IMR-90 (cell line): ENCODE results near the gene PTPN11. TPM values are rescaled to one million over a fixed set of nuclear protein-coding genes. Genes with fewer than 3 reads are reported as not detected.

Experiments used
- ATAC-seq: fragments of 200-7000 bp; cut with Tn5 transposase; 2 replicates; pipeline ENCODE4 v1.9.1; 2020; ENCODE audit warnings: low read depth, mild to moderate bottlenecking, moderate library complexity
- BruUV-seq: library from RNA; stranded (reverse); fragments of 400-500 nt; replicated peaks from 2 replicates; lab custom pipeline; 2021; lab: Mats Ljungman, UMichigan
- CTCF ChIA-PET: fragments of 300-600 bp; formaldehyde crosslinking; extraction: SDS; loops from one replicate; lab custom pipeline; 2021; ENCODE audit warnings: antibody characterized with exemption; lab: Yijun Ruan, JAX
- POLR2A ChIA-PET: fragments of 300-600 bp; sonication (Branson Sonifier 250); formaldehyde crosslinking; loops from one replicate; lab custom pipeline; 2022; ENCODE audit warnings: antibody characterized with exemption; ENCODE audit not compliant: unreplicated experiment; lab: Charles Lee
- DNase-seq: peaks from one replicate; pipeline ENCODE4 v3.0.0; 2013
- H2AFZ ChIP-seq: replicated peaks from 2 replicates; pipeline ENCODE3; 2013; ENCODE audit warnings: low read length, mild to moderate bottlenecking; ENCODE audit not compliant: poor library complexity
- H2AK5ac ChIP-seq: 2 replicates; pipeline ENCODE4 v1.6.1; 2013; ENCODE audit warnings: low read depth, low read length, inconsistent platforms
- H2AK9ac ChIP-seq: replicated peaks from 2 replicates; pipeline ENCODE3; 2013; ENCODE audit warnings: mild to moderate bottlenecking, low read depth, low read length, moderate library complexity; ENCODE audit not compliant: poor library complexity
- H2BK120ac ChIP-seq: 2 replicates; pipeline ENCODE4 v1.6.1; 2013; ENCODE audit warnings: low read depth, low read length, inconsistent platforms
- H2BK15ac ChIP-seq: 3 replicates; pipeline ENCODE4 v1.6.1; 2013; ENCODE audit warnings: low read depth, low read length, inconsistent platforms
- H2BK20ac ChIP-seq: 2 replicates; pipeline ENCODE4 v1.6.1; 2013; ENCODE audit warnings: low read depth, mild to moderate bottlenecking, inconsistent platforms, low read length, moderate library complexity
- H2BK5ac ChIP-seq: 2 replicates; pipeline ENCODE4 v1.6.1; 2013; ENCODE audit warnings: mild to moderate bottlenecking, low read depth, low read length, inconsistent platforms; ENCODE audit not compliant: poor library complexity, severe bottlenecking
- H3K14ac ChIP-seq: replicated peaks from 2 replicates; pipeline ENCODE4 v1.6.1; 2013; ENCODE audit warnings: low read depth, low read length, inconsistent platforms
- H3K18ac ChIP-seq: 2 replicates; pipeline ENCODE4 v1.6.1; 2013; ENCODE audit warnings: low read depth, low read length, control low read depth
- H3K23ac ChIP-seq: 2 replicates; pipeline ENCODE4 v1.6.1; 2013; ENCODE audit warnings: low read depth, low read length, inconsistent platforms
- H3K27ac ChIP-seq: 2 replicates; pipeline ENCODE4 v1.5.1; 2013; ENCODE audit warnings: mild to moderate bottlenecking, control low read depth, low read length; ENCODE audit not compliant: insufficient read depth
- H3K27me3 ChIP-seq: 2 replicates; pipeline ENCODE4 v1.6.1; 2013; ENCODE audit warnings: low read length; ENCODE audit not compliant: control insufficient read depth, insufficient read depth
- H3K36me3 ChIP-seq: 2 replicates; pipeline ENCODE4 v1.6.1; 2013; ENCODE audit warnings: low read length, mixed read lengths; ENCODE audit not compliant: control insufficient read depth, insufficient read depth
- H3K4ac ChIP-seq: 2 replicates; pipeline ENCODE4 v1.6.1; 2013; ENCODE audit warnings: low read depth, low read length, inconsistent platforms
- H3K4me1 ChIP-seq: 2 replicates; pipeline ENCODE4 v1.6.1; 2013; ENCODE audit warnings: low read length, mixed read lengths; ENCODE audit not compliant: control insufficient read depth, insufficient read depth
- H3K4me2 ChIP-seq: 2 replicates; pipeline ENCODE4 v1.6.1; 2013; ENCODE audit warnings: low read depth, mild to moderate bottlenecking, control low read depth, low read length, moderate library complexity
- H3K4me3 ChIP-seq: 2 replicates; pipeline ENCODE4 v1.5.1; 2013; ENCODE audit warnings: low read depth, mild to moderate bottlenecking, control low read depth, low read length, moderate library complexity; ENCODE audit not compliant: insufficient read depth
- H3K56ac ChIP-seq: 2 replicates; pipeline ENCODE4 v1.6.1; 2013; ENCODE audit warnings: low read length, inconsistent platforms; ENCODE audit not compliant: insufficient read depth; ENCODE audit errors: extremely low read depth
- H3K79me1 ChIP-seq, 2 experiments: 2 replicates each; pipeline ENCODE4 v1.6.1; 2013; ENCODE audit warnings: low read length in 2 of 2, inconsistent platforms in 1 of 2, low read depth in 1 of 2
- H3K9ac ChIP-seq: 2 replicates; pipeline ENCODE4 v1.6.1; 2013; ENCODE audit warnings: low read depth, low read length, control low read depth
- H3K9me1 ChIP-seq: 2 replicates; pipeline ENCODE4 v1.6.1; 2013; ENCODE audit warnings: low read length, inconsistent platforms; ENCODE audit not compliant: insufficient read depth
- H3K9me3 ChIP-seq: 2 replicates; pipeline ENCODE4 v1.6.1; 2013; ENCODE audit warnings: low read length; ENCODE audit not compliant: control insufficient read depth, insufficient read depth
- H4K20me1 ChIP-seq: 2 replicates; pipeline ENCODE4 v1.6.1; 2013; ENCODE audit warnings: low read length, inconsistent platforms; ENCODE audit not compliant: insufficient read depth
- H4K5ac ChIP-seq: 2 replicates; pipeline ENCODE4 v1.6.1; 2013; ENCODE audit warnings: mild to moderate bottlenecking, low read depth, low read length, control low read depth
- H4K8ac ChIP-seq, 2 experiments: 2 replicates each; pipeline ENCODE4 v1.6.1; 2013; ENCODE audit warnings: low read depth in 2 of 2, low read length in 2 of 2, control low read depth in 1 of 2, inconsistent platforms in 1 of 2
- H4K91ac ChIP-seq: 2 replicates; pipeline ENCODE4 v1.6.1; 2013; ENCODE audit warnings: low read depth, low read length, inconsistent platforms; ENCODE audit not compliant: insufficient read depth
- BHLHE40 ChIP-seq: fragments of 150-350 bp; IDR thresholded peaks from 2 replicates; pipeline ENCODE4 v1.6.1; 2016; ENCODE audit warnings: mild to moderate bottlenecking, low read depth, low read length
- CEBPB ChIP-seq: IDR thresholded peaks from 2 replicates; pipeline ENCODE4 v1.6.1; 2012; ENCODE audit warnings: low read depth, low read length, improper control_type of control experiment
- CHD1 ChIP-seq: IDR thresholded peaks from 2 replicates; pipeline ENCODE4 v1.6.1; 2012; ENCODE audit warnings: low read depth, low read length, improper control_type of control experiment
- FOS ChIP-seq: fragments of 150-350 bp; IDR thresholded peaks from 2 replicates; pipeline ENCODE4 v1.6.1; 2016; ENCODE audit warnings: low read depth, low read length
- MAFK ChIP-seq: IDR thresholded peaks from 2 replicates; pipeline ENCODE4 v1.6.1; 2012; ENCODE audit warnings: low read depth, low read length, improper control_type of control experiment
- MAZ ChIP-seq: IDR thresholded peaks from 2 replicates; pipeline ENCODE4 v1.6.1; 2012; ENCODE audit warnings: low read depth, mild to moderate bottlenecking, low read length, improper control_type of control experiment, moderate library complexity, borderline replicate concordance
- MXI1 ChIP-seq: IDR thresholded peaks from 2 replicates; pipeline ENCODE4 v1.6.1; 2012; ENCODE audit warnings: low read depth, mild to moderate bottlenecking, low read length, moderate library complexity, borderline replicate concordance
- POLR2A ChIP-seq: IDR thresholded peaks from 2 replicates; pipeline ENCODE4 v1.6.1; 2012; ENCODE audit warnings: mild to moderate bottlenecking, low read depth, low read length
- RAD21 ChIP-seq: IDR thresholded peaks from 2 replicates; pipeline ENCODE4 v1.6.1; 2012; ENCODE audit warnings: low read length, improper control_type of control experiment
- RCOR1 ChIP-seq: IDR thresholded peaks from 2 replicates; pipeline ENCODE4 v1.6.1; 2012; ENCODE audit warnings: mild to moderate bottlenecking, low read length, improper control_type of control experiment; ENCODE audit not compliant: insufficient replicate concordance
- WGBS, 2 experiments: methylation state at CpG; one replicate each; pipeline versions ENCODE4 v1.1.5 to v1.1.7; 2013; ENCODE audit warnings: missing lambda C conversion rate in 2 of 2; ENCODE audit not compliant: insufficient read length in 1 of 2; ENCODE audit errors: extremely low coverage in 2 of 2; 5-methylcytosine and 5-hydroxymethylcytosine counted together
- dilution Hi-C: fragments of 300-500 bp; cut with HindIII; formaldehyde crosslinking; loops from one replicate; pipeline ENCODE4 v1.14.3; 2018; ENCODE audit warnings: low sequenced_read_pairs; ENCODE audit not compliant: unreplicated experiment
- in situ Hi-C: fragments of 300-500 bp; cut with MboI; formaldehyde crosslinking; loops from 3 replicates; pipeline ENCODE4 v1.14.3; 2019; ENCODE audit warnings: low sequenced_read_pairs, inconsistent platforms, mixed read lengths
- intact Hi-C: fragments of 100-400 bp; cut with micrococcal nuclease; formaldehyde crosslinking; loops from 2 replicates; pipeline ENCODE4 v1.10.0; 2022
- polyA plus RNA-seq, 3 experiments: library from polyadenylated mRNA; depleted of rRNA; stranded (reverse); fragments of >200 nt; gene quantifications; 2 replicates each; pipeline ENCODE4 v1.2.3, GENCODE V29; 2012; ENCODE audit warnings: low replicate concordance in 1 of 3
- total RNA-seq: library from RNA; depleted of rRNA; stranded (reverse); fragments of >200 nt; gene quantifications from 2 replicates; pipeline ENCODE4 v1.2.3, GENCODE V29; 2012
- TF ChIP-seq, protein P1 (sequence below): fragments of 150-350 bp; IDR thresholded peaks from 2 replicates; pipeline ENCODE4 v1.6.1; 2017; ENCODE audit warnings: mild to moderate bottlenecking, antibody characterized with exemption, low read length, low read depth
- TF ChIP-seq, protein P2 (sequence below): fragments of 150-350 bp; IDR thresholded peaks from 2 replicates; pipeline ENCODE4 v1.6.1; 2016; ENCODE audit warnings: low read depth, mild to moderate bottlenecking, low read length, moderate library complexity, borderline replicate concordance

PTPN11 gene
- total and polyA plus RNA-seq, 2 of the 4 experiments (the other 2 are of a cell fraction), result 52.9 to 135 TPM

DNA sequence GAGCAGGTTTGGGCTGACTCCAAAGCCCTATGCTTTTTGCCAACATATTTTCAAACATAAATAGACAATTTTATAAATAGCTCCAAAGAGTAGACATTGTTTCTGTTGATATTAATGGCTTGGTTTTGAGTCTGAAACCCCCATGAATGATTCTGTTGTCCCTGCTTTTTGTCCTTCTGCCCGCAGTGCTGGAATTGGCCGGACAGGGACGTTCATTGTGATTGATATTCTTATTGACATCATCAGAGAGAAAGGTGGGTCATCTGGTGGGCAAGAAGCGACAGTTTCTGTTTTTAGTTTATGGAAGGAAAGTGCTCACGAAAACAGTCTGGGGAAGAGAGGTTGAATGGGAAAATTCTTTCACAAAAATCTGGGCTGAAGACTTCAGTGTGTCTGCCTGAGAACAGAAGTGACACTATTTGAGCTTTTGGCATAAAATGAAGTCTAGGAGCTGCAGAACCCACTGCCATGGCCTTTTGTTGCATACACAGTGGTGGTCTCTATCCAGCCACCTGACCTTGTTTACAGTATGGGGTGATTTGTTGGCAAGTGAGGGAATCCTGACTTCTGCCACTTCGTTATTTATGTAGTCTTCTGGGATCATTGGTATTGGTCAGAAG lies 69.6 kb downstream of the PTPN11 start:
- intact Hi-C loops, result no loop called here
- Histone ChIP-seq H3K23ac (no peak overlapping the region), H2BK5ac (no peak overlapping the region), H2BK15ac (no peak overlapping the region), H3K27me3 (no peaks in the 10 kb centered on the region), H3K9me3 (no peaks in the 10 kb centered on the region), H2AFZ (no peak overlapping the region), H3K56ac (no peak overlapping the region), H2BK20ac (no peak overlapping the region), H3K27ac (no peak overlapping the region), H3K9me1 (no peaks in the 10 kb centered on the region), H3K4ac (no peak overlapping the region), H2AK5ac (no peak overlapping the region), H3K36me3 (peaks cover 37% of the 10 kb centered on the region), H4K20me1 (no peaks in the 10 kb centered on the region; the same call in 1 of the 2 replicates), H4K5ac (no peak overlapping the region), H3K9ac (no peak overlapping the region), H2AK9ac (no peak overlapping the region), H4K91ac (no peak overlapping the region), H3K4me3 (no peak overlapping the region), H4K8ac (no peak overlapping the region), H3K4me1 (no peaks in the 10 kb centered on the region), H3K79me1 (peaks cover 2 to 14% of the 10 kb centered on the region in 2 experiments; a peak in 3 of 4 replicates), H3K18ac (no peak overlapping the region), H2BK120ac (no peak overlapping the region), H3K14ac (no peak overlapping the region), H3K4me2 (no peak overlapping the region)
- DNase-seq, result no peak
- no peak for ATAC-seq
- dilution Hi-C loops, result no loop called here
- ChIA-PET CTCF (no interaction called here), POLR2A (no interaction called here)
- WGBS, 2 experiments, result no CpG with 5 or more reads among the region's 6 CpGs
- BruUV-seq, result no TSS peak
- TF ChIP-seq RCOR1 (no peak), CHD1 (no peak), MAZ (no peak), POLR2A (no peak), RAD21 (no peak), BHLHE40 (no peak), MAFK (no peak), MXI1 (no peak), CEBPB (no peak), FOS (no peak)
- TF ChIP-seq, protein P1, sequence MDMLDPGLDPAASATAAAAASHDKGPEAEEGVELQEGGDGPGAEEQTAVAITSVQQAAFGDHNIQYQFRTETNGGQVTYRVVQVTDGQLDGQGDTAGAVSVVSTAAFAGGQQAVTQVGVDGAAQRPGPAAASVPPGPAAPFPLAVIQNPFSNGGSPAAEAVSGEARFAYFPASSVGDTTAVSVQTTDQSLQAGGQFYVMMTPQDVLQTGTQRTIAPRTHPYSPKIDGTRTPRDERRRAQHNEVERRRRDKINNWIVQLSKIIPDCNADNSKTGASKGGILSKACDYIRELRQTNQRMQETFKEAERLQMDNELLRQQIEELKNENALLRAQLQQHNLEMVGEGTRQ, result no peak
- TF ChIP-seq, protein P2, sequence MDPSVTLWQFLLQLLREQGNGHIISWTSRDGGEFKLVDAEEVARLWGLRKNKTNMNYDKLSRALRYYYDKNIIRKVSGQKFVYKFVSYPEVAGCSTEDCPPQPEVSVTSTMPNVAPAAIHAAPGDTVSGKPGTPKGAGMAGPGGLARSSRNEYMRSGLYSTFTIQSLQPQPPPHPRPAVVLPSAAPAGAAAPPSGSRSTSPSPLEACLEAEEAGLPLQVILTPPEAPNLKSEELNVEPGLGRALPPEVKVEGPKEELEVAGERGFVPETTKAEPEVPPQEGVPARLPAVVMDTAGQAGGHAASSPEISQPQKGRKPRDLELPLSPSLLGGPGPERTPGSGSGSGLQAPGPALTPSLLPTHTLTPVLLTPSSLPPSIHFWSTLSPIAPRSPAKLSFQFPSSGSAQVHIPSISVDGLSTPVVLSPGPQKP, result no peak
- in situ Hi-C loops, result no loop called here
